Effector memory CD8-positive, alpha-beta T cell (primary cell): Measurements from ENCODE around the gene MATR3.

Experiments used
- ATAC-seq: fragments of 150-1000 bp; cut with Tn5 transposase; replicated peaks from 2 replicates; pipeline ENCODE4 v1.10.0; 2021; ENCODE audit warnings: mild to moderate bottlenecking, moderate library complexity
- DNase-seq, 3 experiments: peaks; one replicate each; pipeline ENCODE4 v3.0.0; 2021
- H3K27ac Mint-ChIP-seq, 2 donors: one replicate each; pipeline ENCODE4 v1.8.0; 2022; ENCODE audit warnings: mild to moderate bottlenecking in 2 of 2, mixed read lengths in 2 of 2, moderate library complexity in 2 of 2
- H3K27me3 Mint-ChIP-seq, 2 donors: one replicate each; pipeline ENCODE4 v1.8.0; 2022; ENCODE audit warnings: mixed read lengths in 2 of 2
- H3K36me3 Mint-ChIP-seq: one replicate; pipeline ENCODE4 v1.8.0; 2022; ENCODE audit warnings: mild to moderate bottlenecking, moderate library complexity, mixed read lengths; ENCODE audit not compliant: insufficient read depth
- H3K4me1 Mint-ChIP-seq, 2 donors: one replicate each; pipeline ENCODE4 v1.8.0; 2022; ENCODE audit warnings: low read depth in 2 of 2, mixed read lengths in 2 of 2
- H3K4me3 Mint-ChIP-seq, 2 donors: one replicate each; pipeline ENCODE4 v1.8.0; 2022; ENCODE audit warnings: mild to moderate bottlenecking in 2 of 2, mixed read lengths in 2 of 2, moderate library complexity in 2 of 2
- H3K9me3 Mint-ChIP-seq, 2 donors: one replicate each; pipeline ENCODE4 v1.8.0; 2022; ENCODE audit warnings: mixed read lengths in 2 of 2
- total RNA-seq, 9 experiments: gene quantifications; one replicate each; lab custom pipeline; 2026; lab: John Stamatoyannopoulos, UW

Gene MATR3, protein sequence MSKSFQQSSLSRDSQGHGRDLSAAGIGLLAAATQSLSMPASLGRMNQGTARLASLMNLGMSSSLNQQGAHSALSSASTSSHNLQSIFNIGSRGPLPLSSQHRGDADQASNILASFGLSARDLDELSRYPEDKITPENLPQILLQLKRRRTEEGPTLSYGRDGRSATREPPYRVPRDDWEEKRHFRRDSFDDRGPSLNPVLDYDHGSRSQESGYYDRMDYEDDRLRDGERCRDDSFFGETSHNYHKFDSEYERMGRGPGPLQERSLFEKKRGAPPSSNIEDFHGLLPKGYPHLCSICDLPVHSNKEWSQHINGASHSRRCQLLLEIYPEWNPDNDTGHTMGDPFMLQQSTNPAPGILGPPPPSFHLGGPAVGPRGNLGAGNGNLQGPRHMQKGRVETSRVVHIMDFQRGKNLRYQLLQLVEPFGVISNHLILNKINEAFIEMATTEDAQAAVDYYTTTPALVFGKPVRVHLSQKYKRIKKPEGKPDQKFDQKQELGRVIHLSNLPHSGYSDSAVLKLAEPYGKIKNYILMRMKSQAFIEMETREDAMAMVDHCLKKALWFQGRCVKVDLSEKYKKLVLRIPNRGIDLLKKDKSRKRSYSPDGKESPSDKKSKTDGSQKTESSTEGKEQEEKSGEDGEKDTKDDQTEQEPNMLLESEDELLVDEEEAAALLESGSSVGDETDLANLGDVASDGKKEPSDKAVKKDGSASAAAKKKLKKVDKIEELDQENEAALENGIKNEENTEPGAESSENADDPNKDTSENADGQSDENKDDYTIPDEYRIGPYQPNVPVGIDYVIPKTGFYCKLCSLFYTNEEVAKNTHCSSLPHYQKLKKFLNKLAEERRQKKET
- total RNA-seq, result 14.9 to 75.3 (median 27.2) reads per million in 9 experiments

DNA sequence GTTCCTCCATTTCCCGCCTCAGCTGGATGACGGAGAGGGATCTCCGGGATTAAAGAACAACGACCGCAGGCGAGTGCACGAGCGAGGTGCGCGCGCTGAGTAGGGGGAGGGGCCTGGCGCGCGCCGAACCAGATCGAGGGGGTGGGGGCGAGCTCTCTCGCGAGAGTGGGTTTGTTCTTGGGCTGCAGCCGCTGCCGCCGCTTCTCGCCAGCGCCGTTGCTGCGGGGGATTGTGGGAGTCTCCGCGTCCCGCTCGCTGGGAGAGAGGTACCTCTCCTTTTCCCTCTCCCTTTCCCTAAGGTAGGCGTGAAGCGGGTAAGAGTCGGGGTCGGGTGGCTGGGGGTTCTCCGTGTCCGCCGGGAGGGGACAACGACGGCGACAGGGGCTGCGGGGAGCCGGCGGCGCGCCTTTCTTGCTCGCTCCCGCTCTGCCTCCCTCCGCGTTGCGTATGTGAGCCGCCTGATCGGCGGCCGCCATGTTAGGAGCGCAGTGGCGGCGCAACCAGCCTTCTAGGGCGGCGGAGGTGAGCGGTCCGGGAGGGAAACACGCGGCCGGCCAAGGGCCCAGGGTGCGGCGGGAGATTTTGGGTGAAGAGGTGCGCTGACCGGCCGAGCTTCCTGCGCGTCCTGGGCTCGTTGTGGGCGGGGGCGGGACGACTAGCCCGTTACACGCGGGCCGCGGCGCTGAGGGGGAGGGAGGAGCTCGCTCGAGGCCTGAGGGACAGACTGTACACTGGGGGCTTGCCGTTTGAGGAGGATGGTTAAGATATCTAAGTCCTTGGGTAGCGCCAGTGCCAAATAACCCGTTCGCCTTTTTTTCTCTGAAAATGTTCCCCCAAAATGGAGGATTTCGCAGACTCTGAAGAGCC lies at the start of gene MATR3:
Gene MATR3, plus strand, starts transcription at position 234 of the 867 bp plus-strand sequence. CDS start 13,676 bp downstream, outside the sequence.
- no peaks in the 10 kb centered on the region for H3K27me3 Mint-ChIP-seq
- no peaks in the 10 kb centered on the region for H3K9me3 Mint-ChIP-seq
- peaks cover 28 to 34% of the 10 kb centered on the region in 2 donors for H3K4me1 Mint-ChIP-seq
- peak; percentile 88 for ATAC-seq
- DNase-seq, result peak; percentile 86 to 90 (median 90)
- peak within 1 kb of the TSS; percentile 96 to 97 for H3K4me3 Mint-ChIP-seq
- H3K27ac Mint-ChIP-seq, result peak within 1 kb of the TSS; percentile 98 to 99
- peaks cover 55% of the 10 kb centered on the region for H3K36me3 Mint-ChIP-seq

DNA sequence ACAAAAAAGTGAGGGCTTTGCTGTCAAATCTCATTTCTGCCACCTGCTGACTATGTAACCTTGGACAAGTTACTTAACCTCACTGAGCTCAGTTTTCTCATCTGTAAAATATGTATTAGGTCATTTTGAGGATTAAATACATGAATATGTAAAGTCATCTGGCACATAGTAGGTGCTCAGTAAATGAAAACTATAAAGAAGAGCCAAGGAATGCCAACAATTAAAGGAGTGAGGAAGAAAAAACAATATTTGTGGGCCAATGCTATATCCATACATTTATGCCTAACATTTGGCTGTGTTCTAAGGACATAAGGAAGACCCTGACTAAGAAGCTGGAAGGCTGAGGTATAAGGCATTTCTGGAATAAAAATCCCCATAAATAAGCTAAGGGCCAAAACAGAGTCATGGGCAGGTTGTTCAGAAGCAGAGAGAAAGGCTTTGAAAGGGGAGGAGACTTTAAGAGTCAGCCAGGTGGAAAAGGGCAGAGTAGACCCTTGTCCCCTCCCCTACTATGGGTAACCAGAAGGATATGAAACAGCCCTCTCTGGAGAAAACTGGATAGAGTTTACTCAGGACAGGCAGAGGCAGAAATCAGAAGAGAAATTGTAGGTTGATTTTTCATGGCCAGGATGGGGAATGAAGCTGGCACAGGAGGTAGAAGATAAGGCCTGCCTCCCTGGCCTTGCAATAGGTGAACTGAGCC lies 47.8 kb upstream of the MATR3 start:
- H3K27me3 Mint-ChIP-seq, result peaks cover 7 to 9% of the 10 kb centered on the region in 2 donors
- no peaks in the 10 kb centered on the region for H3K9me3 Mint-ChIP-seq
- H3K4me1 Mint-ChIP-seq, result peaks cover 5 to 9% of the 10 kb centered on the region in 2 donors
- H3K36me3 Mint-ChIP-seq, result no peaks in the 10 kb centered on the region
- H3K4me3 Mint-ChIP-seq, result no peak overlapping the region
- ATAC-seq, result no peak
- no peak for DNase-seq
- H3K27ac Mint-ChIP-seq, result peak overlapping the region in 1 of 2 donors; percentile 77

- peaks cover 7 to 9% of the 10 kb centered on the region in 2 donors for H3K4me1 Mint-ChIP-seq
- ATAC-seq (peak; percentile 26), DNase-seq (no peak)
Measured at GRCh38 chr5:139246394-139246793, 47.1 kb upstream of the MATR3 start.

GRCh38 chr5:139248826-139249453 lies 44.6 kb upstream of the MATR3 start:
- Mint-ChIP-seq H3K27ac (no peak overlapping the region), H3K9me3 (no peaks in the 10 kb centered on the region), H3K36me3 (no peaks in the 10 kb centered on the region), H3K4me1 (peaks cover 7 to 9% of the 10 kb centered on the region in 2 donors), H3K27me3 (no peaks in the 10 kb centered on the region), H3K4me3 (no peak overlapping the region)
- no peak for ATAC-seq
- no peak for DNase-seq

More at GRCh38 chr5:139246394-139246793, 47.1 kb upstream of the MATR3 start:
- H3K27me3 Mint-ChIP-seq, result peaks cover 3 to 6% of the 10 kb centered on the region in 2 donors
- no peak overlapping the region for H3K4me3 Mint-ChIP-seq
- H3K36me3 Mint-ChIP-seq, result no peaks in the 10 kb centered on the region
- peak overlapping the region in 1 of 2 donors; percentile 77 for H3K27ac Mint-ChIP-seq
- H3K9me3 Mint-ChIP-seq, result no peaks in the 10 kb centered on the region

DNA sequence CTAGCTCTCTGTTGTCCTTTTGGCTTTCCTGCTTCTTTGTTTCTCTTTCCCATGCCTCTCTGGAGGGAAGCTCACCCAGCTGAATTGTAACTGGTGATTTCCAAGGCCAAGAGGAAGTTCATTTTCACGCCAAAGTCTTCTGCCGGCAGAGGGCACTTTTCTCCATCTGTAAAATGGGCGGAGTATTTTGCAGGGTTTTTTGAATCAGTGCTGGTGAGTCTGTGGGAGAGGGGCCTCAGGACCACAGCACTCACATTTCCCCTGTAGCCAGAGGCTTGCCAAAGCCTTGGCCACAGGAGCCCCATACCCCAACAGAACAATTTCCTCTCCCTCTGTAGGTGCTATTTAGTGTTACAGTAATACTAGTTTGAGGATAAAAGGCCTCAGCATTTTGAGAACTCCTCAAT lies 42.3 kb upstream of the MATR3 start:
- DNase-seq (peak; percentile 23 to 46 (median 28)), ATAC-seq (peak; percentile 46)
- H3K4me3 Mint-ChIP-seq, result no peak overlapping the region
- peaks cover 4 to 6% of the 10 kb centered on the region in 2 donors for H3K4me1 Mint-ChIP-seq
- peak overlapping the region in 1 of 2 donors; percentile 26 for H3K27ac Mint-ChIP-seq
- no peaks in the 10 kb centered on the region for H3K27me3 Mint-ChIP-seq
- no peaks in the 10 kb centered on the region for H3K36me3 Mint-ChIP-seq
- no peaks in the 10 kb centered on the region for H3K9me3 Mint-ChIP-seq

DNA sequence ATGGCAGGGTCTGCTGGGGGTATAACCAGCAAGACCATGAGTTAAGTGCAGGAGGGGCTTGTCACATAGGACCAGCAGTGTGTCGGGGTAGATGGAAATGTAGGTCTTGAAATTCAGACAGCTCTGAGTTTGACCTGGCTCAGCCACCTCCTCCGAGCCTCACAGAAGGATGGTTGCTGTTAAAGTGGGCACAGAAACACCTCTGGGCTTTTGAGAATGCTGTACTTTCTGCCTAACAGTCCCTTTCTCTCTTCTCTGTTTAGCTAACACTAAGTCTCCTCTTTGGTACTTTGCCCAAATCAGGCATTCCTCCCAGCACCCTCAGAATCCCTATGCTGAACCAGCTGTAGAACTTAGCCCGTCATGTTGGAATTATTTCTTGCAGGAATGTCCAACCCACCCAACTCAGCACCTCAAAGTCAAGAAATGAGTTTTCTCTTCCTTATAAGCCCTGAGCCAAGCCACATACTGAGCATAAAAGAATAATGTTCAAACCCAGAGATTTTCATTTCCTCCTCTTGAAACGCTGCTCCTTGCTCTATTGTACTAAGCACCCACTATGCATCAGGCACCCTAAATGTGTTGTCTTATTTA lies 41.7 kb upstream of the MATR3 start:
- no peaks in the 10 kb centered on the region for H3K36me3 Mint-ChIP-seq
- H3K4me1 Mint-ChIP-seq, result peaks cover 0 to 2% of the 10 kb centered on the region in 2 donors
- ATAC-seq, result no peak
- no peaks in the 10 kb centered on the region for H3K27me3 Mint-ChIP-seq
- no peak overlapping the region for H3K4me3 Mint-ChIP-seq
- H3K27ac Mint-ChIP-seq, result no peak overlapping the region
- no peaks in the 10 kb centered on the region for H3K9me3 Mint-ChIP-seq
- no peak for DNase-seq

GRCh38 chr5:139253115-139253514 lies 40.4 kb upstream of the MATR3 start:
- Mint-ChIP-seq H3K27me3 (peaks cover 0 to 10% of the 10 kb centered on the region in 2 donors), H3K9me3 (no peaks in the 10 kb centered on the region), H3K27ac (no peak overlapping the region), H3K4me1 (peaks cover 0 to 2% of the 10 kb centered on the region in 2 donors), H3K4me3 (no peak overlapping the region), H3K36me3 (no peaks in the 10 kb centered on the region)
- DNase-seq (no peak), ATAC-seq (no peak)

DNA sequence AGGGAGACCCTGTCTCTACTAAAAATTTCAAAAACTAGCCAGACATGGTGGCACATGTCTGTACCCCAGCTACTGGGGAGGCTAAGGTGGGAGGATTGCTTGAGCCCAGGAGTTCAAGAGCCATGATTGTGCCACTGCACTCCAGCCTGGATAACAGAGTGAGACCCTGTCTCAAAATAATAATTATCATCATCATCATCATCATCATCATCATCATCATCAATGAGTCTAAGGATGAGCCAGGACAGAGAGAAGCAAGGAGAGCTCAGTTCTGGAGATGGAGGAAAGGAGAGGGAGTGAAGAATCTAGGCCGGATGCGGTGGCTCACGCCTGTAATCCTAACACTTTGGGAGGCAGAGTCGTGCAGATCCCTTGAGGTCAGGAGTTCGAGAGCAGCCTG lies 36.7 kb upstream of the MATR3 start:
- Mint-ChIP-seq H3K4me1 (no peaks in the 10 kb centered on the region), H3K27ac (no peak overlapping the region)
- ATAC-seq, result no peak

GRCh38 chr5:139262059-139262741 lies 31.3 kb upstream of the MATR3 start:
- ATAC-seq, result no peak
- Mint-ChIP-seq H3K27ac (no peak overlapping the region), H3K4me3 (no peak overlapping the region), H3K27me3 (peaks cover 6 to 22% of the 10 kb centered on the region in 2 donors), H3K9me3 (no peaks in the 10 kb centered on the region), H3K4me1 (no peaks in the 10 kb centered on the region), H3K36me3 (peaks cover 3% of the 10 kb centered on the region)
- no peak for DNase-seq

More for the DNA sequence above, 36.7 kb upstream of the MATR3 start:
- H3K4me3 Mint-ChIP-seq, result no peak overlapping the region
- no peaks in the 10 kb centered on the region for H3K36me3 Mint-ChIP-seq
- peaks cover 6 to 26% of the 10 kb centered on the region in 2 donors for H3K27me3 Mint-ChIP-seq
- H3K9me3 Mint-ChIP-seq, result no peaks in the 10 kb centered on the region
- no peak for DNase-seq

GRCh38 chr5:139262742-139263445 lies 30.6 kb upstream of the MATR3 start:
- peaks cover 6 to 15% of the 10 kb centered on the region in 2 donors for H3K27me3 Mint-ChIP-seq
- no peak overlapping the region for H3K27ac Mint-ChIP-seq
- DNase-seq (peak; percentile 22 to 39 (median 24)), ATAC-seq (peak; percentile 83)
- peaks cover 0 to under 1% of the 10 kb centered on the region in 2 donors for H3K4me1 Mint-ChIP-seq
- no peaks in the 10 kb centered on the region for H3K9me3 Mint-ChIP-seq
- peaks cover 3% of the 10 kb centered on the region for H3K36me3 Mint-ChIP-seq
- H3K4me3 Mint-ChIP-seq, result no peak overlapping the region

DNA sequence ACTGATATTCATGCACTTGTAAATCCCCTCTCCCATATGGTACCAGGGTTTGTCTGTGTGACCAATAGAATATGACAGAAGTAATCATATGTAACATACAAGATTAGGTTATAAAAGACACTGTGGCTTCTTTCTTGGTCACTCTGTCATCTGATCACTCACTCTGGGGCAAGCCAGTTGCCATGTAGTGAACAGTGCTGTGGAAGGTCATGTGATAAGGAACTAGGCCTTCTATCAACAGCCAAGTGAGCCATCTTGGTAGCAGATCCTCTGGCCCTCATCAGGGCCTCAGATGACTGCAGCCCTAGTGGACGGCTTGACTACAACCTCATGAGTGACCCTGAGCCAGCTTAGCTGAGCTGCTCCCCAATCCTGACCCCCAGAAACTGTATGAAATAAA lies 30.0 kb upstream of the MATR3 start:
- peaks cover 2 to 6% of the 10 kb centered on the region in 2 donors for H3K4me1 Mint-ChIP-seq
- H3K27ac Mint-ChIP-seq, result no peak overlapping the region
- H3K27me3 Mint-ChIP-seq, result peaks cover 6 to 15% of the 10 kb centered on the region in 2 donors
- H3K36me3 Mint-ChIP-seq, result peaks cover 3% of the 10 kb centered on the region
- DNase-seq, result no peak
- no peak for ATAC-seq
- H3K4me3 Mint-ChIP-seq, result no peak overlapping the region
- H3K9me3 Mint-ChIP-seq, result no peaks in the 10 kb centered on the region
